BJ (cell line): ENCODE data around the gene CALML3. TPM values are rescaled to one million over a fixed set of nuclear protein-coding genes. Genes with fewer than 3 reads are reported as not detected.

Experiments
- CTCF ChIA-PET: fragments of 350-600 bp; formaldehyde crosslinking; extraction: SDS; loops from one replicate; lab custom pipeline; 2021; ENCODE audit warnings: antibody characterized with exemption, inconsistent platforms; lab: Yijun Ruan, JAX
- POLR2A ChIA-PET: fragments of 300-600 bp; sonication (Branson Sonifier 250); formaldehyde crosslinking; extraction: SDS; loops from one replicate; lab custom pipeline; 2021; ENCODE audit warnings: antibody characterized with exemption; lab: Charles Lee
- DNase-seq: peaks from one replicate; pipeline ENCODE4 v3.0.0-alpha.2; 2011; ENCODE audit warnings: low read depth
- H3K27me3 ChIP-seq: 2 replicates; pipeline ENCODE4 v1.6.0; 2011; ENCODE audit warnings: low read length; ENCODE audit not compliant: control insufficient read depth, insufficient read depth
- H3K36me3 ChIP-seq: 2 replicates; pipeline ENCODE4 v1.5.1; 2011; ENCODE audit warnings: low read length; ENCODE audit not compliant: control insufficient read depth, insufficient read depth
- H3K4me3 ChIP-seq: 2 replicates; pipeline ENCODE4 v1.5.1; 2011; ENCODE audit warnings: low read depth, mild to moderate bottlenecking, control low read depth, low read length
- polyA plus RNA-seq: library from polyadenylated mRNA; depleted of rRNA; stranded (reverse); fragments of >200 nt; gene quantifications from 2 replicates; pipeline ENCODE4 v1.2.3, GENCODE V29; 2011
- TF ChIP-seq, protein P1 (sequence below): IDR thresholded peaks from 2 replicates; pipeline ENCODE4 v1.5.1; 2011; ENCODE audit warnings: low read depth, mild to moderate bottlenecking, control low read depth, inconsistent platforms, low read length, moderate library complexity; ENCODE audit not compliant: insufficient read depth

Gene CALML3
- polyA plus RNA-seq, 1 experiment = not detected

- ChIA-PET POLR2A (no interaction called here), CTCF (interaction anchor here (0.8 to 1.5 kb wide), 5 partner anchors 15 to 106 kb away, joined by 3 to 8 read pairs (median 3); no protein-coding TSS in a partner anchor)
- no peaks in the 10 kb centered on the region for H3K36me3 ChIP-seq
- DNase-seq = no peak
- TF ChIP-seq, protein P1, sequence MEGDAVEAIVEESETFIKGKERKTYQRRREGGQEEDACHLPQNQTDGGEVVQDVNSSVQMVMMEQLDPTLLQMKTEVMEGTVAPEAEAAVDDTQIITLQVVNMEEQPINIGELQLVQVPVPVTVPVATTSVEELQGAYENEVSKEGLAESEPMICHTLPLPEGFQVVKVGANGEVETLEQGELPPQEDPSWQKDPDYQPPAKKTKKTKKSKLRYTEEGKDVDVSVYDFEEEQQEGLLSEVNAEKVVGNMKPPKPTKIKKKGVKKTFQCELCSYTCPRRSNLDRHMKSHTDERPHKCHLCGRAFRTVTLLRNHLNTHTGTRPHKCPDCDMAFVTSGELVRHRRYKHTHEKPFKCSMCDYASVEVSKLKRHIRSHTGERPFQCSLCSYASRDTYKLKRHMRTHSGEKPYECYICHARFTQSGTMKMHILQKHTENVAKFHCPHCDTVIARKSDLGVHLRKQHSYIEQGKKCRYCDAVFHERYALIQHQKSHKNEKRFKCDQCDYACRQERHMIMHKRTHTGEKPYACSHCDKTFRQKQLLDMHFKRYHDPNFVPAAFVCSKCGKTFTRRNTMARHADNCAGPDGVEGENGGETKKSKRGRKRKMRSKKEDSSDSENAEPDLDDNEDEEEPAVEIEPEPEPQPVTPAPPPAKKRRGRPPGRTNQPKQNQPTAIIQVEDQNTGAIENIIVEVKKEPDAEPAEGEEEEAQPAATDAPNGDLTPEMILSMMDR = no peak
- H3K27me3 ChIP-seq = no peaks in the 10 kb centered on the region
- no peak overlapping the region for H3K4me3 ChIP-seq
Observed at GRCh38 chr10:5553400-5554170, 28.8 kb downstream of the CALML3 start.

DNA sequence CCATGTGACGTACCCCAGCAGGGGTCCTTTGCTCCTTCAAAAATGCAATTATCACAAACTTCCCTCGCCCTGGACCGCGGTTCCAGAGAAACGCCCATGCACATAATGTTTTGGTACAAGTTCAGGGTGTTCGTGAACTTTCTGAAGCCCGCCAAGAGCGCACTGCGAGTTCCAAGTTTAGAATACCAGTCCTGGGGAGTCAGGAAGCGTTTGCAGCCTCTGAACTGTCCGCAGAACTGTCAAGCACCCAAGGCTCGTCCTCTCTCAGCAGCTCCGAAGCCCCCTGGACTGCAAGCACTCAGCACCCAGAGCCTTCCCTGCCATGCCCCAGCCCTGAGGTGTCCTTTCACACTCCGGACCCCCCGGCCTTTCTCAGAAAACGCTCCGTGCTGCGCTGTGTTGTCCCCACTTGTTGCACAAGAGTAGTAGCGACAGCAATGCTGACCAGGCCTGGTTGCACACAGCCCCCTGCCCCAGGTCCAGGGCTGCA is 30.3 kb downstream of the CALML3 start:
- DNase-seq = no peak
- POLR2A ChIA-PET = no interaction called here
- CTCF ChIA-PET = interaction anchor here (0.8 to 2.2 kb wide), 4 partner anchors 9 to 94 kb away, joined by 3 to 6 read pairs (median 3); no protein-coding TSS in a partner anchor
- H3K36me3 ChIP-seq = no peaks in the 10 kb centered on the region
- no peak overlapping the region for H3K4me3 ChIP-seq
- no peaks in the 10 kb centered on the region for H3K27me3 ChIP-seq
- TF ChIP-seq, protein P1 = no peak

GRCh38 chr10:5555881-5556280 is 31.1 kb downstream of the CALML3 start:
- H3K4me3 ChIP-seq = no peak overlapping the region
- H3K27me3 ChIP-seq = no peaks in the 10 kb centered on the region
- no peaks in the 10 kb centered on the region for H3K36me3 ChIP-seq
- POLR2A ChIA-PET = no interaction called here
- TF ChIP-seq, protein P1 = no peak
- CTCF ChIA-PET = interaction anchor here (0.9 to 2.2 kb wide), 2 partner anchors 67 to 74 kb away, joined by 3 to 6 read pairs; no protein-coding TSS in a partner anchor
- no peak for DNase-seq

DNA sequence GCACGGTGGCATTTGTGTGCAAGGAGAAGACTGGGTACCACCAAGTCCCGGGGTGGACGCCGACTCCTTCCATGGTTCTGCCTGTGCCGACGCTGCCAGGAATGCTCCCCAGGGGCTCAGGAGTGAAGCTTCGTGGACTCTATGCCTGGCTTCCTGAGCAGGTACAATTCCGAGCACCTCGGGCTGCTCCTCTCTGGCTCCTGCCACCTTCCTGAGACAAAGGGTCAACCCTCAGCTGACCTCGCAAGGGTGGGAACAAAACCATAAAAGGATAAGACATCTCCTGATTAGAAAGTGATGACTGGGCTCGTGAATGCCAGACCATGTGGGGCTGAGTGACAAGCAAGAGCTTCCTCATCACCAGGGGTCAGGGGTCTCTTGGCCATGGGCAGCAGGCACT is 31.8 kb downstream of the CALML3 start:
- Histone ChIP-seq H3K36me3 (no peaks in the 10 kb centered on the region), H3K27me3 (no peaks in the 10 kb centered on the region), H3K4me3 (no peak overlapping the region)
- DNase-seq = no peak
- TF ChIP-seq, protein P1 = no peak
- ChIA-PET POLR2A (no interaction called here), CTCF (interaction anchor here (2.2 kb wide), 1 partner anchor 66 kb away, joined by 6 read pairs; no protein-coding TSS in a partner anchor)

DNA sequence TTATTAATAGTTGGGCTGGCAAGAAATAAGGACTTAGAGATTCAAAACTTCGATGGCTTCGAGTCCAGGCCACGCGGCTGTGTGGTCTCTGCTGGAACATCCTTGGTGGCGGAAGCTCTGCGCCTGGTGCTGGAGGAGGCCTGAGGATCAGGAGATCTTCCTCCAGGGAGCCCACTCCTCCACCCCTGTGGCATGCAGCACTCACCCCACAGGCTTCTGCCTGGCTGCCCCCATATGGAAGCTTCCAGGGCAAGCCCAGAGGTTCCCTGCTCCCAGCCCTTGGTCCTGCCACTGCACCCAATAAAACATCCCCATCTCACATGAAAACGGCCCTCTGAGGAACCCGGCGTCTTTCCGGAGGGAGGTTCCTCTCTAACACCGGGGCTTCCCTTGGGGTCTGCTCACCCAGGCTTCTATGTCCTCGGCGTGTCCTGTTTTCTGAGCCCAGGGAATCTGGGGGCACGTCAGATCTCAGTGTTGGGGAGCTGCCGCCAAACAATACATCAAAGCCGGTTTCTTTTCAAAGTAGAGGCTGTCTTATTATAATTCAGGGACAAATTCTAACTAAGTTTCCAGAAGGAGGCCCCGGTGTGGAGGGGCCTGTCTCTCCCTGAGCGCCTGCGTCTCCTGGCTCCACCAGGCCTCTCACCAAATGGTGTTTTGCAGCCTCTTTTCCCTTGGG is 32.4 kb downstream of the CALML3 start:
- Histone ChIP-seq H3K4me3 (no peak overlapping the region), H3K36me3 (no peaks in the 10 kb centered on the region), H3K27me3 (no peaks in the 10 kb centered on the region)
- DNase-seq = no peak
- TF ChIP-seq, protein P1 = no peak
- POLR2A ChIA-PET = no interaction called here
- CTCF ChIA-PET = interaction anchor here (1.2 to 2.2 kb wide), 3 partner anchors 66 to 94 kb away, joined by 3 to 8 read pairs (median 6); no protein-coding TSS in a partner anchor
